GM12878 (cell line): ENCODE measurements around the gene FGF1. TPM values are rescaled to one million over a fixed set of nuclear protein-coding genes. Genes with fewer than 3 reads are reported as not detected.

Source experiments
- ATAC-seq: fragments of 200-7000 bp; cut with Tn5 transposase; 3 replicates; pipeline ENCODE4 v1.9.1; 2020; ENCODE audit warnings: mild to moderate bottlenecking, moderate library complexity
- BruUV-seq: library from RNA; stranded (reverse); fragments of 400-500 nt; replicated peaks from 2 replicates; lab custom pipeline; 2021; lab: Mats Ljungman, UMichigan
- CTCF ChIA-PET: fragments of 300-600 bp; sonication (Branson Sonifier 250); formaldehyde crosslinking; extraction: SDS; loops from one replicate; lab custom pipeline; 2021; ENCODE audit warnings: inconsistent platforms; lab: Yijun Ruan, JAX
- POLR2A ChIA-PET: fragments of 350-600 bp; formaldehyde crosslinking; extraction: SDS; loops from one replicate; lab custom pipeline; 2021; ENCODE audit warnings: inconsistent platforms; lab: Charles Lee
- RAD21 ChIA-PET: fragments of 300-600 bp; sonication (Branson Sonifier 250); formaldehyde crosslinking; loops from one replicate; lab custom pipeline; 2023; ENCODE audit warnings: antibody characterized with exemption; ENCODE audit not compliant: unreplicated experiment; lab: Charles Lee
- SMC1A ChIA-PET: fragments of 300-600 bp; sonication (Branson Sonifier 250); formaldehyde crosslinking; loops from one replicate; lab custom pipeline; 2023; ENCODE audit not compliant: unreplicated experiment, uncharacterized antibody; lab: Charles Lee
- DNase-seq: peaks from one replicate; pipeline ENCODE4 v3.0.0-alpha.2; 2011; ENCODE audit warnings: low read depth, low spot score
- FAIRE-seq: peaks from 3 replicates; lab custom pipeline; 2011; peaks lifted over from hg19 to GRCh38; lab: Jason Lieb, UNC
- H2AFZ ChIP-seq: 2 replicates; pipeline ENCODE4 v1.6.0; 2011; ENCODE audit warnings: low read depth, low read length, control low read depth; ENCODE audit not compliant: control insufficient read depth
- H3K27ac ChIP-seq: 2 replicates; pipeline ENCODE4 v1.5.1; 2011; ENCODE audit warnings: control low read depth; ENCODE audit not compliant: control insufficient read depth, insufficient read depth
- H3K27me3 ChIP-seq, 2 experiments: replicated peaks in 1 of 2; 2 replicates each; pipeline versions ENCODE4 v1.6.0 to v1.6.1; 2011; ENCODE audit warnings: low read length in 1 of 2; ENCODE audit not compliant: control insufficient read depth in 2 of 2, insufficient read depth in 2 of 2
- H3K36me3 ChIP-seq, 2 experiments: 2 replicates each; pipeline ENCODE4 v1.5.1; 2011; ENCODE audit warnings: low read length in 1 of 2; ENCODE audit not compliant: control insufficient read depth in 2 of 2, insufficient read depth in 2 of 2
- H3K4me1 ChIP-seq: 2 replicates; pipeline ENCODE4 v1.6.1; 2011; ENCODE audit warnings: mild to moderate bottlenecking, low read length, moderate library complexity, mixed read lengths; ENCODE audit not compliant: control insufficient read depth, insufficient read depth
- H3K4me2 ChIP-seq: 2 replicates; pipeline ENCODE4 v1.6.0; 2011; ENCODE audit warnings: control low read depth; ENCODE audit not compliant: control insufficient read depth, insufficient read depth
- H3K4me3 ChIP-seq: fragments of 200-600 bp; sonication (generic); 2 replicates; pipeline ENCODE4 v1.5.1; 2016
- H3K79me2 ChIP-seq: 2 replicates; pipeline ENCODE4 v1.6.0; 2011; ENCODE audit warnings: low read length; ENCODE audit not compliant: control insufficient read depth, insufficient read depth
- H3K9ac ChIP-seq: 2 replicates; pipeline ENCODE4 v1.8.0; 2011; ENCODE audit warnings: low read length, control low read depth, mixed read lengths; ENCODE audit not compliant: control insufficient read depth, insufficient read depth
- H3K9me3 ChIP-seq: replicated peaks from 3 replicates; pipeline ENCODE4 v1.5.1; 2011; ENCODE audit warnings: mild to moderate bottlenecking, low read length; ENCODE audit not compliant: control insufficient read depth, insufficient read depth
- H4K20me1 ChIP-seq: 2 replicates; pipeline ENCODE4 v1.6.0; 2011; ENCODE audit not compliant: control insufficient read depth, insufficient read depth
- CEBPB ChIP-seq, 2 experiments: fragments of 150-350 bp in 1 of 2; IDR thresholded peaks; 2 replicates each; pipeline ENCODE4 v1.6.1; 2012 to 2014; ENCODE audit warnings: low read depth in 2 of 2, low read length in 2 of 2, borderline replicate concordance in 1 of 2, inconsistent platforms in 1 of 2
- E4F1 ChIP-seq: fragments of 450-650 bp; IDR thresholded peaks from 2 replicates; pipeline ENCODE4 v1.6.1; 2018; ENCODE audit warnings: borderline replicate concordance, mild to moderate bottlenecking; ENCODE audit not compliant: partially characterized antibody
- ELK1 ChIP-seq: IDR thresholded peaks from 2 replicates; pipeline ENCODE4 v1.6.1; 2012; ENCODE audit warnings: low read depth, low read length, improper control_type of control experiment
- ESRRA ChIP-seq: IDR thresholded peaks from 2 replicates; pipeline ENCODE4 v1.6.1; 2012; ENCODE audit warnings: mild to moderate bottlenecking, low read length, improper control_type of control experiment
- NKRF ChIP-seq: fragments of 450-650 bp; conservative IDR thresholded peaks from 2 replicates; pipeline ENCODE4 v1.6.1; 2017; ENCODE audit warnings: mild to moderate bottlenecking, moderate library complexity
- SKIL ChIP-seq: fragments of 450-650 bp; IDR thresholded peaks from 2 replicates; pipeline ENCODE4 v1.6.1; 2017; ENCODE audit warnings: mild to moderate bottlenecking, low read depth, inconsistent platforms; ENCODE audit not compliant: poor library complexity, severe bottlenecking
- SUZ12 ChIP-seq: fragments of 200-600 bp; sonication (generic); IDR thresholded peaks from one replicate; pipeline ENCODE4 v1.6.1; 2018; ENCODE audit warnings: antibody characterized with exemption, mild to moderate bottlenecking; ENCODE audit not compliant: unreplicated experiment
- USF2 ChIP-seq: IDR thresholded peaks from 2 replicates; pipeline ENCODE4 v1.6.1; 2011; ENCODE audit warnings: low read depth, low read length, improper control_type of control experiment, borderline replicate concordance
- YY1 ChIP-seq: IDR thresholded peaks from 2 replicates; pipeline ENCODE4 v1.6.1; 2011; ENCODE audit warnings: low read depth, mild to moderate bottlenecking, low read length
- WGBS: methylation state at CpG from one replicate; pipeline ENCODE4 v1.1.6; 2016; ENCODE audit warnings: low lambda C conversion rate; ENCODE audit not compliant: insufficient replicate concordance, insufficient coverage; ENCODE audit errors: missing lambda C conversion rate; 5-methylcytosine and 5-hydroxymethylcytosine counted together
- in situ Hi-C: fragments of 300-500 bp; cut with MboI; formaldehyde crosslinking; loops from 9 replicates; pipeline ENCODE4 v1.14.3; 2018; ENCODE audit warnings: mixed read lengths
- intact Hi-C: fragments of 100-400 bp; cut with micrococcal nuclease; formaldehyde crosslinking; loops from one replicate; pipeline ENCODE4 v1.14.2; 2022; ENCODE audit not compliant: unreplicated experiment
- polyA plus RNA-seq, 11 experiments: library from polyadenylated mRNA; depleted of rRNA in 4 of 11; unstranded in 6 of 11; stranded (reverse) in 5 of 11; fragments of >200 nt; fragmentation: Nextera tagmentation in 4 of 11; fragmentation: Illumina TruSeq in 1 of 11; extraction: Ambion mirVana in 4 of 11; extraction: Trizol in 1 of 11; gene quantifications; 1 replicate in 1 of 11; 2 replicates in 10 of 11; pipeline versions ENCODE4 v1.2.1 to v1.2.3, GENCODE V29; 2011 to 2016; ENCODE audit warnings: inconsistent platforms in 2 of 11, missing spikeins in 2 of 11, low read depth in 1 of 11
- total RNA-seq, 4 experiments: library from RNA; depleted of rRNA in 3 of 4; stranded (reverse); fragments of >200 nt in 3 of 4; fragmentation: Illumina TruSeq in 1 of 4; extraction: Trizol in 1 of 4; gene quantifications; 2 replicates each; pipeline versions ENCODE4 v1.2.1 to v1.2.3, GENCODE V29; 2013 to 2021

FGF1 gene
- total and polyA plus RNA-seq, 10 of the 15 experiments (the other 5 are each of a cell fraction or from before 2014, with no cell fraction given): not detected

GRCh38 chr5:142568283-142568995 lies 117.5 kb downstream of the FGF1 start (continued):
- no peak for TF ChIP-seq E4F1

- H3K4me3 ChIP-seq: no peak overlapping the region
- BruUV-seq: no TSS peak
- CTCF ChIA-PET: interaction anchor here (0.9 kb wide), 1 partner anchor 416 kb away, joined by 3 read pairs; no protein-coding TSS in a partner anchor
- no peak overlapping the region for H3K9ac ChIP-seq
- in situ Hi-C loops (no loop called here), intact Hi-C loops (no loop called here)
- RAD21 ChIA-PET: no interaction called here
- H3K27me3 ChIP-seq: no peaks in the 10 kb centered on the region; a peak in 1 of 4 replicates
- POLR2A ChIA-PET: no interaction called here
- no peaks in the 10 kb centered on the region for H3K9me3 ChIP-seq
- 26% methylated on average over 7 of the region's 7 CpGs for whole genome bisulfite sequencing
- SMC1A ChIA-PET: no interaction called here
- DNase-seq (no peak), ATAC-seq (no peak), FAIRE-seq (no peak)
- no peak overlapping the region for H3K27ac ChIP-seq
- H3K4me1 ChIP-seq: no peaks in the 10 kb centered on the region
- no peaks in the 10 kb centered on the region for H3K79me2 ChIP-seq
- no peaks in the 10 kb centered on the region for H3K36me3 ChIP-seq
- H4K20me1 ChIP-seq: no peaks in the 10 kb centered on the region
- H2AFZ ChIP-seq: no peak overlapping the region
- no peak overlapping the region for H3K4me2 ChIP-seq
- no peak for TF ChIP-seq USF2
- no peak for TF ChIP-seq CEBPB (IDR thresholded peaks at IDR 0.05; ENCODE audit: borderline replicate concordance in 1 of 2, low read depth in 2 of 2, low read length in 2 of 2)
- TF ChIP-seq SUZ12: no peak
- no peak for TF ChIP-seq NKRF
- no peak for TF ChIP-seq SKIL
- no peak for TF ChIP-seq YY1
- no peak for TF ChIP-seq ESRRA
- TF ChIP-seq ELK1: no peak
Observed at GRCh38 chr5:142561486-142562097, 124.3 kb downstream of the FGF1 start.
